Peyer's patch (tissue), 4 donors: ENCODE measurements around the gene MS4A4E.

Experiments used
- POLR2A ChIP-seq, 2 donors: fragments of 450-650 bp; IDR thresholded peaks; one replicate each; pipeline ENCODE4 v1.5.1; 2017; ENCODE audit warnings: antibody characterized with exemption in 2 of 2, mild to moderate bottlenecking in 2 of 2, moderate library complexity in 2 of 2
- TF ChIP-seq, protein P1 (sequence below), 6 experiments: fragments of 450-650 bp in 4 of 6; fragments of 200-600 bp in 2 of 6; sonication (generic) in 1 of 6; IDR thresholded peaks; one replicate each; pipeline ENCODE4 v1.5.1; 2017 to 2019; ENCODE audit warnings: antibody characterized with exemption in 6 of 6, mild to moderate bottlenecking in 3 of 6, moderate library complexity in 1 of 6

DNA sequence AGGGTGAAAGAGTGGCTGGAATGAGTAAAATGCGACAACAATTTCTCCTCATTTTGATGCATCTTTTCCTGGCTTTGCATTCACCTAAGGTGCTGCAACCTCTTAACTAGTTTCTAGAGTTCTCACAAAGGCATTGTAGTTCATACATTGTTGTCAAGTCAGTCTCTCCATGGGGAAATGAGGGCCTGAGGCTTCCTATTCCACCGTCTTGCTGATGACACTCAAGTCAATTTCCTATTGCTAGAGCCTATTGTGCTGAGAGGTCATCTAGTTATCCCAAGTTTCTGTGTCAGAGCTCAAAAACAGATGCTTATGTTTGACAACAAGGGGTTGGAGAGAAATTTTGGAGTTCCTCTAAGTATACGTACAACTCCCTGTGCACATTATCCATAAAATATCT lies 48.4 kb downstream of the MS4A4E start:
- TF ChIP-seq, protein P1, sequence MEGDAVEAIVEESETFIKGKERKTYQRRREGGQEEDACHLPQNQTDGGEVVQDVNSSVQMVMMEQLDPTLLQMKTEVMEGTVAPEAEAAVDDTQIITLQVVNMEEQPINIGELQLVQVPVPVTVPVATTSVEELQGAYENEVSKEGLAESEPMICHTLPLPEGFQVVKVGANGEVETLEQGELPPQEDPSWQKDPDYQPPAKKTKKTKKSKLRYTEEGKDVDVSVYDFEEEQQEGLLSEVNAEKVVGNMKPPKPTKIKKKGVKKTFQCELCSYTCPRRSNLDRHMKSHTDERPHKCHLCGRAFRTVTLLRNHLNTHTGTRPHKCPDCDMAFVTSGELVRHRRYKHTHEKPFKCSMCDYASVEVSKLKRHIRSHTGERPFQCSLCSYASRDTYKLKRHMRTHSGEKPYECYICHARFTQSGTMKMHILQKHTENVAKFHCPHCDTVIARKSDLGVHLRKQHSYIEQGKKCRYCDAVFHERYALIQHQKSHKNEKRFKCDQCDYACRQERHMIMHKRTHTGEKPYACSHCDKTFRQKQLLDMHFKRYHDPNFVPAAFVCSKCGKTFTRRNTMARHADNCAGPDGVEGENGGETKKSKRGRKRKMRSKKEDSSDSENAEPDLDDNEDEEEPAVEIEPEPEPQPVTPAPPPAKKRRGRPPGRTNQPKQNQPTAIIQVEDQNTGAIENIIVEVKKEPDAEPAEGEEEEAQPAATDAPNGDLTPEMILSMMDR (IDR thresholded peaks at IDR 0.05) = no peak
- TF ChIP-seq POLR2A (IDR thresholded peaks at IDR 0.05) = no peak
